ENCODE data around the gene HNRNPA0.

Gene HNRNPA0

DNA sequence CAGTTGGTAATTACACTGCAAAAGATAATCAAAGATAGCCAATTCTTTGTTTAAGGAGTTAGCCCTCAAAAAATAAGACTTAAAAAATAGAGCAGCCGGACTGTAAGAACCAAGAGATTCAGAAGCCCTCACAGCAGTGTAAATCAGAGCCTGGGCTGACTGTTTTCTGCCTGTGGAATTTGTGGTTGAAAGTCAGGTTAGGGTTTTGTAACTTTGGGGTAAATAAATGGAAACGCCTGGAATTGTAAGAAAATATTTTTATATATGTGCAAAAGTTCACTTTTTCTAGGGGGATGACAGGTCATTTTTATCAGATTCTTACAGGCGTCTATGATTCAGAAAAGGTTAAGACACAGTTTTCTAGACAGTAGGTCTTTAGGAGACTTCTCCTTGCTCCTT is 53.9 kb downstream of the HNRNPA0 start:
- Histone ChIP-seq H3F3A (ENCODE audit: low read depth) (no peaks in the 10 kb centered on the region), H3K27me3 (ENCODE audit: insufficient read depth, low read length, poor library complexity, severe bottlenecking) (no peaks in the 10 kb centered on the region), H3K36me3 (ENCODE audit: insufficient read depth, low read length) (peaks cover 26% of the 10 kb centered on the region; the same call in 1 of the 2 replicates), H3K9me2 (replicated peaks; ENCODE audit: low read depth, low read length) (no peaks in the 10 kb centered on the region), H3K79me2 (ENCODE audit: insufficient read depth, low read length) (no peaks in the 10 kb centered on the region), H3K9me3 (ENCODE audit: insufficient read depth, low read depth, low read length) (no peaks in the 10 kb centered on the region), H3K4me1 (ENCODE audit: insufficient read depth, low read length, poor library complexity, severe bottlenecking) (peaks cover 17% of the 10 kb centered on the region), H3K9ac (ENCODE audit: low read depth, low read length, poor library complexity, severe bottlenecking) (no peak overlapping the region), H4K20me1 (ENCODE audit: insufficient read depth, low read length, poor library complexity, severe bottlenecking) (no peaks in the 10 kb centered on the region), H3K4me2 (ENCODE audit: low read depth, low read length, poor library complexity, severe bottlenecking) (no peak overlapping the region), H2AFZ (ENCODE audit: low read length) (no peak overlapping the region), H3K4me3 (ENCODE audit: low read length, poor library complexity, severe bottlenecking) (no peak overlapping the region)
- TF ChIP-seq EZH2phosphoT487 (IDR thresholded peaks at IDR 0.05; ENCODE audit: borderline replicate concordance): no peak
- TF ChIP-seq, protein P1, sequence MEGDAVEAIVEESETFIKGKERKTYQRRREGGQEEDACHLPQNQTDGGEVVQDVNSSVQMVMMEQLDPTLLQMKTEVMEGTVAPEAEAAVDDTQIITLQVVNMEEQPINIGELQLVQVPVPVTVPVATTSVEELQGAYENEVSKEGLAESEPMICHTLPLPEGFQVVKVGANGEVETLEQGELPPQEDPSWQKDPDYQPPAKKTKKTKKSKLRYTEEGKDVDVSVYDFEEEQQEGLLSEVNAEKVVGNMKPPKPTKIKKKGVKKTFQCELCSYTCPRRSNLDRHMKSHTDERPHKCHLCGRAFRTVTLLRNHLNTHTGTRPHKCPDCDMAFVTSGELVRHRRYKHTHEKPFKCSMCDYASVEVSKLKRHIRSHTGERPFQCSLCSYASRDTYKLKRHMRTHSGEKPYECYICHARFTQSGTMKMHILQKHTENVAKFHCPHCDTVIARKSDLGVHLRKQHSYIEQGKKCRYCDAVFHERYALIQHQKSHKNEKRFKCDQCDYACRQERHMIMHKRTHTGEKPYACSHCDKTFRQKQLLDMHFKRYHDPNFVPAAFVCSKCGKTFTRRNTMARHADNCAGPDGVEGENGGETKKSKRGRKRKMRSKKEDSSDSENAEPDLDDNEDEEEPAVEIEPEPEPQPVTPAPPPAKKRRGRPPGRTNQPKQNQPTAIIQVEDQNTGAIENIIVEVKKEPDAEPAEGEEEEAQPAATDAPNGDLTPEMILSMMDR (conservative IDR thresholded peaks at IDR 0.05; ENCODE audit: low read length): no peak

DNA sequence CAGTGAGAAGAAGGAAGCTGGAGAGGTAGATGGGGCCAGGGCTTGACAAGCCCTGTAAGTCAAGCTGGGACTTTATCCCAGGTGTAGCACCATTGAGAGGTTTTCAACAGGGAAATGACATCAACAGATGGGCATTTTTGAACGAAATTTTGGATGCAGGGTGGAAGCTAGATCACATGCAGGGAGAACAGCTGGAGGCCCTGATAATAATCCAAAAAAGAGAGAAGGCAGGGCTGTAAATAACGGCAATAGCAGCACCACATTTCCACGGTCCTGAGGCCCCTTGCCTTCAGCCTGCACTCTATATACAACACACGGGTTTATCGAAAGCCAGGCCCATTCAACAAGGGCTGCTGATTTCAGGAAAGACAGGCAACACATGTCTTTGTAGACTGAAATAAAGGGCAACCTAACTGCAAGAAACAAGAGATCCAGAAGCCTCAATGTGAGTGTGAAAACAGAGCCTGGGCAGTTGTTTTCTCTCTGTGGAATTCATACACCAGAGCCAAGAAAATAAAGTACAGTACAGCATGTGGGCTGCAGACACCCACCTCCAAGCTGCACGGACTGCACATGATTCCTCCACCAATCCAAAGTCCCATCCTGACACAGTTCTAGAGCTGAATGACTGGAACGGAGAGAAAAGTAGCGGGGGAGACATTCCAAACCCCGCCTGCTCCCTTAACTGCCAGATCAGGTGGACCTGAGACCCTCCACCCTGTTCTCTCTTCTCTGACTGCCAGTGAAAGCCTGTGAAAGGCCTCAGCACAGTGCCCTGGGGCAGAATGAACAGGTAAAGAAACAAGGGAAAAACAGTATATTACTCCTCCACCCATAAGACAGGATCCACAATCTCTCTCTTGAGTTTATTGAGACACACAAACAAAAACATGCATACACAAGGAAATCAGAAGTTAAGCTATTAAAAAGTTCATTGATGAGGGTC is 54.6 kb downstream of the HNRNPA0 start:
- H3K79me2 ChIP-seq (ENCODE audit: insufficient read depth, low read length): no peaks in the 10 kb centered on the region
- H3K9me2 ChIP-seq (replicated peaks; ENCODE audit: low read depth, low read length): no peaks in the 10 kb centered on the region
- H2AFZ ChIP-seq (ENCODE audit: low read length): no peak overlapping the region
- TF ChIP-seq, protein P1 (conservative IDR thresholded peaks at IDR 0.05; ENCODE audit: low read length): no peak
- TF ChIP-seq EZH2phosphoT487 (IDR thresholded peaks at IDR 0.05; ENCODE audit: borderline replicate concordance): no peak
- H3F3A ChIP-seq (ENCODE audit: low read depth): no peaks in the 10 kb centered on the region
- peaks cover 20% of the 10 kb centered on the region for H3K4me1 ChIP-seq (ENCODE audit: insufficient read depth, low read length, poor library complexity, severe bottlenecking)
- H3K4me3 ChIP-seq (ENCODE audit: low read length, poor library complexity, severe bottlenecking): no peak overlapping the region
- H3K4me2 ChIP-seq (ENCODE audit: low read depth, low read length, poor library complexity, severe bottlenecking): no peak overlapping the region
- no peaks in the 10 kb centered on the region for H3K27me3 ChIP-seq (ENCODE audit: insufficient read depth, low read length, poor library complexity, severe bottlenecking)
- H3K9me3 ChIP-seq (ENCODE audit: insufficient read depth, low read depth, low read length): no peaks in the 10 kb centered on the region
- no peaks in the 10 kb centered on the region for H4K20me1 ChIP-seq (ENCODE audit: insufficient read depth, low read length, poor library complexity, severe bottlenecking)
- H3K9ac ChIP-seq (ENCODE audit: low read depth, low read length, poor library complexity, severe bottlenecking): no peak overlapping the region
- H3K36me3 ChIP-seq (ENCODE audit: insufficient read depth, low read length): peaks cover 26% of the 10 kb centered on the region; the same call in 1 of the 2 replicates

DNA sequence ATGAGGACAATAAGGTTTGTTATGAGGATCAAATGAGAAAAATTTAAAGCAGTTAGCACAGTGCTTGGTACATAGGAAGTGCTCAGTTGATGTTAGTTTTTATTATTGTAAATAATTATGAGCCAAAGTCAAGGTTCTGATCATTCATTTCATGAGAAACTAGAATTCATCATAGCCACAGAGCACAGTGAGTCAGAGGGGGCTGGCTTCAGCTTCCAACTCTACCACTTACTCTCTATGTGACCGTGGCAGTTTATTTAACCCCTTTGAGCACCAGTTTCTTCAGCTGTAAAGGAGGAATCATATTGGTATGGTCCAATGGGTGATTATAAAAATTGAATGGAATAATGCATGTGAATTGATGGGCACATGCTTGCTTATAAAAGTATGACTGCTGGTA is 57.7 kb downstream of the HNRNPA0 start:
- H3K9ac ChIP-seq (ENCODE audit: low read depth, low read length, poor library complexity, severe bottlenecking): peak overlapping the region; percentile 32
- TF ChIP-seq, protein P1 (conservative IDR thresholded peaks at IDR 0.05; ENCODE audit: low read length): no peak
- TF ChIP-seq EZH2phosphoT487 (IDR thresholded peaks at IDR 0.05; ENCODE audit: borderline replicate concordance): no peak
- no peaks in the 10 kb centered on the region for H3K9me2 ChIP-seq (replicated peaks; ENCODE audit: low read depth, low read length)
- peaks cover 26% of the 10 kb centered on the region; the same call in 1 of the 2 replicates for H3K36me3 ChIP-seq (ENCODE audit: insufficient read depth, low read length)
- no peaks in the 10 kb centered on the region for H3K27me3 ChIP-seq (ENCODE audit: insufficient read depth, low read length, poor library complexity, severe bottlenecking)
- peaks cover 20% of the 10 kb centered on the region for H3K4me1 ChIP-seq (ENCODE audit: insufficient read depth, low read length, poor library complexity, severe bottlenecking)
- H3K9me3 ChIP-seq (ENCODE audit: insufficient read depth, low read depth, low read length): no peaks in the 10 kb centered on the region
- H3K4me2 ChIP-seq (ENCODE audit: low read depth, low read length, poor library complexity, severe bottlenecking): peak overlapping the region; percentile 54
- H3F3A ChIP-seq (ENCODE audit: low read depth): no peaks in the 10 kb centered on the region
- peak overlapping the region; percentile 40 for H3K4me3 ChIP-seq (ENCODE audit: low read length, poor library complexity, severe bottlenecking)
- H4K20me1 ChIP-seq (ENCODE audit: insufficient read depth, low read length, poor library complexity, severe bottlenecking): no peaks in the 10 kb centered on the region
- H2AFZ ChIP-seq (ENCODE audit: low read length): 0 out of 2 replicates have a peak overlapping the region, but pooled peaks have one; percentile 64
- H3K79me2 ChIP-seq (ENCODE audit: insufficient read depth, low read length): no peaks in the 10 kb centered on the region

Data from Loucy (cell line).